ENCODE results near the gene BCL10. TPM values are rescaled to one million over a fixed set of nuclear protein-coding genes. Genes with fewer than 3 reads are reported as not detected.

The BCL10 gene
- total RNA-seq, 1 donor from 2014 or later = 14.3 TPM

DNA sequence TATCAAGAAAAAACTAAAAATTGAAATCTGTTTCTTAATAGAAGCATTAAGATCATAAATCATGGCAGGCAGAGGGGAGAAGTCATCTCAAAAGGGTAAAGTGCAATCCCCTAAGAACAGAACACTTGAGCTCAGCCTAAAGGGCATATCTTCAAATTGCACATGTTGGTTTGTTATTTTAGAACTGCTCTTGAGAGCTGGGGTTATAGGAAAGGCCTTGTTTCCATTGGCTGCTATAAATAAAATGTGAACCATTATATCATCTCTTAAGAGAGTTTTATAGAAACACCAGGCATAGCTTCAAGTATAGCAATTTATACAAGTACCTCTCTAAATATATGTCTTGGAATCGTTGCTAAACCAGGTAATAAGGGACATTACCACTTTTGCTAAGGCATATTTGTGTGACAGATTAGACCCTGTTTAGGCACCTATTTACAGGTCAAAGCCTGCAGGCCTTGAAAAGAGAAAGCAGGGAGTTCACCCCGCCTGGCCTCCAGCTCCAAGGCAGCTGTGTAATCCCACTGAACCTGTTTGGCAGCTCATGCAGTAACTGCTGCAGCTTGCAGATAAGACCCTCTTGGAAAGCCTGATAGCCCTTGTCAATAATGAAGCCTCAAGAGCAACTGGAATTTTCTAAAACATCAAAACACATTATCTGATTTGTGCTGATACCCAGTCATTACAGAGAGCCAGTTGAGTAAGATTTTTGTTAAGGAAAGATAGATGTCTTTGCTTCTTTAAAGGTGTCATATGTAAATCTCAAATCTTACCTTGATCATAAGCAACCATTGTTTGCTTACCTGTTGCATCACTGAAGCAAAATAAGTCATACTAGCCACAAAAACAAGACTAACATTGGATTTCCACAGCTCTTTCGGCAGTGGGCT lies 51.5 kb downstream of the BCL10 start:
- no peak for DNase-seq (ENCODE audit: low read depth)

DNA sequence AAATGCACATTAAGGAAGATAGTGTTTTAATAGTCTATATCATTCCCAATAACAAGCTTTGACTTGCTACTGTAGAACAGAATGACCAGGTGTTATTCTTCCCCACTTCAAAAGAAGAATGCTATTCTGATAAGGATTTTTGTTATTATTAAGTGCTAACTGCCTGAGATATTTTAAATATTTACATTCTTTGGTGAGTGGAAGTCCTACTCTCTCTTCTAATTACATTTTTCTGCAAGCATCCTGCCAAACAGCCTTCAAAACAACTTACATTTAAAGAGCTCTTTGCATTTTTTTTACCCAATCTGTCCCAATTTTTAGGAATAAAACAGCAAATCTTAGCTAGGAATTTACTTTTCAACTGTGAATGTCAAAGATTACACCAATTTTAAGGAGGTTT lies 52.1 kb downstream of the BCL10 start:
- no peak for DNase-seq (ENCODE audit: low read depth)

DNA sequence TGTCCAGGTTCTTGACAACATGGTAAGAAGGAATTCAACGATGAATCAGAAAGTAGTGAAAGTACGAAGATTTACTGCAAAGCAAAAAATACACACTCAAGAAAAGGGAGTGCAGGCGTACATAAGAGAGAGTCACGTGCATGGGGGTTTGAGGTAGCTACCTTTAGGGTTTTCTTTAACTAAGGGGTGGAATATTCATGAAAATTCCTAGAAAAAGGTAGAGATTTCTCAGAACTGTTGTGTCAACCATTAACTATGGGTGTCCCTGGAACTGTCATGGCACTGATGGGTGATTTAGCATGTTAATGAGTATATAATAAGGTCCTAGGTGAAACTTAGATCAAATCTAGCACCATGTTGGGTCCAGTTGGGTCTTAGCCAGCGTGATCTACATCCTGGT lies 53.1 kb downstream of the BCL10 start:
- DNase-seq (ENCODE audit: low read depth) = no peak

DNA sequence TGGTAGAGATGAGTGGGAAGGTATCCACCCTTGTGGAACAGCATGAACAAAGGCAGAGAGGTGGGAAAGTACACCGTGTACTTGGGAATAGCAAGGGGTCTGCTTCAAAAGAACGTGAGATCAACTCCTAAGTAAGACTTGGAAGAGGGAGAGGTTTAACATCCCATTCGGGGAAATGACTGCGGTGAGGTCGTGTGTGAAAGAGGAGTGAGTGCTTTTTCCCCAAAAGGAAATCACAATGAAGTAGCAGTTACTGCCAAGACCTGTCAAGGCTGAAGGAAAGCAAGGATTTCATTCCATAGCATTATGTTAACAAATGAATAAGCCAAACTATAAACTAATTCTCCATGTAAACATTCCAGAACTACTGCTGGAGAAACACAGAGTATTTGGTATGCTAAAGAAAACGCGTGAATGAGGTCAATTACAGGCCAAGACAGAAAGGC lies 55.7 kb downstream of the BCL10 start:
- DNase-seq (ENCODE audit: low read depth) = no peak

DNA sequence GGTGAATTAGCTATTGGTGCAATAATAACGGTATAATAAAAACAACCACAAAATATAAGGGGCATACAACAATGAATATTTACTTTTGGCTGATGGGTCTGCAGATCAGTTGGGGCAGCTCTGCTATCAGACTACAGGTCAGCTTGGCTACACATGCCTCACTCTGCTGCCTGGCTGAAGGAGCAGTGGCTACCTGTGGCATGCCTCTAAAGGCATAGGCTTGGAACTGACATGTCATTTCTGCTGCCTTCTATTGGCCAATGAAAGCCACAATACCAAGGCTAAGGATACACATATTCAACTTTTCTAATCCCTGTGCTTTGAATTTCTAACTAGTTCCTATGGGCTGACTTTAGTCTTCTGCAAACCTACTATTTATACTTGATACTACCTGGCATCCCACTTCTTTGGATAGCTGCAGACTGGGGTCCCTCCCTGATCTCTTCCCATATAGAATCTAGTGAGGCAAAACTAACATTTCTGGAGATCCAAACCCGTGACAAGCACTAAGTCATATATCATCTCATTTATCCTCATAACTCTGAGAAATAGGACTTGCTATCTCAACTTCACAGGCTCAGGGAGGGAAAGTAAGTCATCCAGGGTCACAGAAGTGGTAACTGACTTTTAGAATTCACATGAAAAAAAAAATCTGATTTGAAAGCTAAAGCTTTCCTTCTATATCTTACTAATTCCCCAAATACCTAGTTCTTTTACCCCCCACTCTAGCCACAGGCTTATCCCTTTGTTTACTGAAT lies 56.4 kb downstream of the BCL10 start:
- DNase-seq (ENCODE audit: low read depth) = no peak

DNA sequence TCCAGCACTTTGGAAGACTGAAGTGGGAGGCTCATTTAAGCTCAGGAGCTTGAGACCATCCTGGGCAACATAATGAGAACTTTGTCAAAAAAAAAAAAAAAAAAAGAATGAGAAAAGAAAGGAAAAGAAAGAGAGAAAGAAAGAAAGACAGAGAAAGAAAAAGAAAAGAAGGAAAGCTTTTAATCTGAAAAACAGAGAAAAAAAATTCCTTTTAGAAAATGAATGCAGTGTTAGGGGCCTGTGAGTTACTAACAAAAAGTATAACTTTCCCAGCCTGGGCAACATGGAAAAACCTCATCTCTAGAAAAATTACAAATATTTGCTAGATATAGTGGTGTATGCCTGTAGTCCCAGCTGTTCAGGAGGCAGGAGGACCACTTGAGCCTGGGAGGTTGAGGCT lies 59.7 kb downstream of the BCL10 start:
- no peak for DNase-seq (ENCODE audit: low read depth)

Other genes starting within 250 kb of the BCL10 start
- 2.9 and 3.0 TPM in 2 replicates for gene MCOLN3, start 228.1 kb downstream of the BCL10 start, total RNA-seq
- 6.8 and 7.6 TPM in 2 replicates for gene SYDE2, start 75.6 kb downstream of the BCL10 start, total RNA-seq
- gene C1orf52, start 17.0 kb downstream of the BCL10 start, total RNA-seq = 9.8 and 12.8 TPM in 2 replicates
- 16.3 and 18.1 TPM in 2 replicates for gene DDAH1, start 188.5 kb upstream of the BCL10 start, total RNA-seq

Measured in myocyte (in vitro differentiated cells).